Sciatic nerve (tissue), 2 donors: ENCODE measurements around the gene CRTC2. TPM values are rescaled to one million over a fixed set of nuclear protein-coding genes. Genes with fewer than 3 reads are reported as not detected.
"Not testable (repeated sequence)": the region's sequence is repeated elsewhere in the genome, so short reads cannot be mapped to it uniquely, and the experiment has no call there.

Source experiments
- ATAC-seq: fragments of 200-7000 bp; cut with Tn5 transposase; one replicate; pipeline ENCODE4 v1.9.1; 2020; ENCODE audit warnings: mild to moderate bottlenecking, moderate library complexity
- DNase-seq: peaks from one replicate; pipeline ENCODE4 v3.0.0-alpha.2; 2020; ENCODE audit warnings: low spot score
- intact Hi-C: fragments of 100-400 bp; cut with DNase I; formaldehyde crosslinking; loops from one replicate; pipeline ENCODE4 v1.14.2; 2022
- microRNA-seq: library from miRNA; unstranded; fragments of <30 nt; microRNA quantifications from one replicate; pipeline ENCODE4 v1.2.0, GENCODE V29; 2020
- total RNA-seq: library from RNA; stranded (reverse); fragmentation: NEBNext Ultra II Directional; extraction: Animal tissue kit (Norgen Biotek cat#: 25700); gene quantifications from one replicate; pipeline ENCODE4 v1.2.1, GENCODE V29; 2021
- donor health status: DM: no; HTN: no; CAD: no.
- donor health status: DM: no; HTN: no; CAD: no.

CRTC2 gene
- total RNA-seq, 1 donor from 2014 or later = 58.1 TPM

DNA sequence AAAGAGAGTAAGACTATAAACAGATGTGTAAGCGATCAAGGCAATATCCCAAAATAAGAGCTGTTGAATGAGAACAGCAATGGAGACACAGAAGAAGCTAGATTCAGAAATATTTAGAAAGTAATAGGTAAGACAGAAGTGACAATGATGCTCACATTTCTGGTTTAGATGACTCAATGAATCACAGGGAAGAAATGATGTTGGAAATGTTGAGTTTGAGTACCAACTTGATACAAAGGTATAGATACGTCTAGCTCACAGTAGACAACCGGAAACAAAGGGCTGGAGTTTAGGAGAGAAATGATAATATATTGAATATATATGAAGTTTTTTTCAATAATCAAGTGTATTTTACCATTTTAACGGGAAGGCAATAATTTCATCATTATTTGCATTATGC lies 42.1 kb downstream of the CRTC2 start:
- intact Hi-C loops = no loop called here
- ATAC-seq (no peak), DNase-seq (no peak)

DNA sequence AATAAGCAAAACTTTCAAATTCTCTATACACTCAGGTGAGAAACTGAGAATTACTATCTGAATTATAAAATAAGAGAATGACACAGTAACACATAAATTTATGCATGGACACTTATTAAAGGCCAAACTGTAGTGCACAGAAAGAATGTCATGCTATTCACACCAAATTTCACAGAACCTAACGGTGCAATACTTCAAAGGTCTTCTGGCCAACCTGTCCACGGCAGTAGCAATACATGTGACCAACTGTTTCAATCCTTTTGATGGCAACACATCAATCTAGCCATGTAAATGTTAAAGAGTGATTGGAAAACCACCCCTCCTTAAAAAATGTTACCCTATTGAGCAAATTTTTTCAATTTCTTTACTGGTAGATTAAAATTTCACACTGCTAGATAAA lies 46.1 kb downstream of the CRTC2 start:
- intact Hi-C loops = no loop called here

DNA sequence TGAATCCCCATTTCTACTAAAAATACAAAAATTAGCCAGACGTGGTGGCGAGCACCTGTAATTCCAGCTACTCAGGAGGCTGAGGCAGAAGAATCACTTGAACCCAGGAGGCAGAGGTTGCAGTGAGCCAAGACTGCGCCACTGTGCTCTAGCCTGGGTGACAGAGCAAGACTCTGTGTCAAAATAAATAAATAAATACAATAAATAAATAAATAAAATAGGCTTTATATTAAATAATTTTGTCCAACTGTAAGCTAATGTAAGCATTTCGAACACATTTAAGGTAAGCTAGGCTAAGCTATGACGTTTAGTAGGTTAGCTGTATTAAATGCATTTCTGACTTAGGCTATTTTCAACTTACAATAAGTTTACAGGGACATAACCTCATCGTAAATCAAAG lies 47.9 kb downstream of the CRTC2 start:
- DNase-seq, ATAC-seq, intact Hi-C loops: not testable (repeated sequence)

More for the DNA sequence above, 46.1 kb downstream of the CRTC2 start:
- no peak for DNase-seq
- no peak for ATAC-seq

DNA sequence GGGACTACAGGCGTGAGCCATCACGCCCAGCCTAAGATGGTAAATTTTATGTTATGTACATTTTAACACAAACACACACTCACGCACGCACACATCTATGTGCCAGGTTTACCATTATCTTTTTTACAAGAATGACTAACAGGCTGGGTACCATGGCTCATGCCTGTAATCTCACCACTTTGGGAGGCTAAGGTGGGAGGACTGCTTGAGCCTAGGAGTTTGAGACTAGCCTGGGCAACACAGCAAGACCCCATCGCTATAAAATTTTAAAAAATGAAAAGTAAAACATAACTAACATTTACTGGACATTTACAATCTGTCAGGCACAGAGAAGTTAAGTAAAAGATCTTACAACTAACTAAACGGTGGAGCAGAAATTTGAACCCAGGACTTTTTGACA lies 50.3 kb downstream of the CRTC2 start:
- no peak for ATAC-seq
- DNase-seq = no peak
- intact Hi-C loops = no loop called here

DNA sequence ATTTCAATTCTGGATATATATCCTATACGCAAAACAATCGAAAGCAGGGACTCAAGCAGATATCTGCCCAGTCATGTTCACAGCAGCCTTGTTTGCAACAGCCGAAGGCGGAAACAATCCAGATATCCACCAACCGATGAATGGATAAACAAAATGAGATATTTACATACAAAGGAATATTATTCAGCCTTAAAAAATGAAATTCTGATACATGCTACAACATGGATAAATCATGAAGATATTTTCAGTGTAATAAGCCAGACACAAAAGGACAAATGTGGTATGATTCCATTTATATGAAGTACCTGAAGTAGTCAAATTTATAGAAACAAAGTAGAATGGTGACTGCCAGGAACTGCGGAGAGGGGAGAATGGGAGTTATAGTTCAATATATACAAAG lies 51.3 kb downstream of the CRTC2 start:
- intact Hi-C loops = no loop called here
- ATAC-seq (no peak), DNase-seq (no peak)

DNA sequence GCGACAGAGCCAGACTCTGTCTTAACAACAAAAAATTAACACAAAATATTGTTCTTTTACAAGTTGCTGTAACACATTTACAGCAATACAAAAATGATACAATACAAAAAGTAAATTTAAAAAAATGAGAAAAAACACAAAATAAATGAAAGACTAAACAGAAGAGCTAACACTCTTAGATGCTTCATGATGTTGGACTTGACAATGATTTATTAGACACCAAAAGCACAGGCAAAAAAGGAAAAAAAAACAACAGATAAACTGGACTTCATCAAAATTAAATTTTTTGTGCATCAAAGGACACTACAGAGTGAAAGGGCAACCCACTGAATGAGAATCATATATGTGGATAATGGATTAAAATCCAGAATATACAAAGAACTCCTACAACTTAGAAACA lies 52.0 kb downstream of the CRTC2 start:
- intact Hi-C loops = no loop called here
- no peak for ATAC-seq

DNA sequence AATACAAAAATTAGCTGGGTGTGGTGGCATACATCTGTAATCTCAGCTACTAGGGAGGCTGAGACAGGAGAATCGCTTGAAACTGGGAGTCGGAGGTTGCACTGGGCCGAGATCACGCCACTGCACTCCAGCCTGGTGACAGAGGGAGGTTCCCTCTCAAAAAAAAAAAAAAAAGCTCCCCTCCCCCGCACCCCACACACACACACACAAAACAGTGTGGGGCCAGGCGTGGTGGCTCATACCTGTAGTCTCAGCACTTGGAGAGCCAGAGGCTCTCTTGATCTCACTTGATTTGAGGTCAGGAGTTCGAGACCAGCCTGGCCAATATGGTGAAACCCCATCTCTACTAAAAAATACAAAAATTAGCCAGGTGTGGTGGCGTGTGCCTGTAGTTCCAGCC lies 52.5 kb downstream of the CRTC2 start:
- ATAC-seq, intact Hi-C loops: not testable (repeated sequence)

More for the DNA sequence above, 52.0 kb downstream of the CRTC2 start:
- DNase-seq = no peak

DNA sequence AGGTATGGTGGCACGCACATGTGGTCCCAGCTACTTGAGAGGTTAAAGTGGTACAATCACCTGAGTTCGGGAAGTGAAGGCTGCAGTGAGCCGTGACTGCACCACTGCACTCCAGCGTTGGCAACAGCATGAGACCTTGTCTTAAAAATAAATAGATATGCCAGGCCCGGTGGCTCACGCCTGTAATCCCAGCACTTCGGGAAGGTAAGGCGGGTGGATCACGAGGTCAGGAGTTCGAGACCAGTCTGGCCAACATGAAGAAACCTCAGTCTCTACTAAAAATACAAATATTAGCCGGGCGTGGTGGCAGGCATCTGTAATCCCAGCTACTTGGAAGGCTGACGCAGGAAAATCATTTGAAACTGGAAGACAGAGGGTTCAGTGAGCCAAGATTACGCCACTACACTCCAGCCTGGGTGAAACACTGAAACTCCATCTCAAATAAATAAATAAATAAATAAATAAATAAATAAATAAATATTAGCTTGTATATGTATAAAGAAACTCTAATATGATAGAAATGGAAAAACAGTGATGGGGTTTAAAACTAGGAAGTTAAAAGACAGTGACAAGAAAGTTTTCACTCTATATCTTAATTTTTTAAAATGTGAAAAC lies 54.5 kb downstream of the CRTC2 start:
- ATAC-seq = peak; percentile 83

More for the DNA sequence above, 52.5 kb downstream of the CRTC2 start:
- DNase-seq = not testable (repeated sequence)

DNA sequence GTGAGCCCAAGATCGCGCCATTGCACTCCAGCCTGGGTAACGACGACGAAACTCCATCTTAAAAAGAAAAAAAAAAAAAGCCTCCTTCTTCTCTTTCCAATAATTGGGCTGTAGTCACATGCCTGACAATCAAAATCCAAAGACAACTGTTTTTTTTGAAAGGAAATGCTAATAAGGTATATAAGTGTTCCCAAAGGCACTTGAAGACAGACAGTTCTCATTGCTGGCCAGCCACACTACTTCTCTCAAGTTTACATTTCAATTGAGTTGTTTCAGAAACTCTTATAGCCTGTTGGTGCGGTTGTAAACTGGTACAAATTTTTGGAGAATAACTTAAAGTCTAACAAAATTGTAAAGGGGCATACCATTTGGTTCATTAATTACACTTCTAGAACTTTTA lies 58.9 kb downstream of the CRTC2 start:
- no peak for ATAC-seq

More for the DNA sequence above, 54.5 kb downstream of the CRTC2 start:
- intact Hi-C loops = no loop called here
- no peak for DNase-seq

More for the DNA sequence above, 58.9 kb downstream of the CRTC2 start:
- intact Hi-C loops = no loop called here
- no peak for DNase-seq

Small RNA genes lying within 50 kb of the gene (microRNA-seq; reads per million reads assigned to microRNA genes)
- not detected for gene MIR6737

Other genes with a start within 250 kb of the CRTC2 start
- gene INTS3, start 230.6 kb downstream of the CRTC2 start, total RNA-seq = 72.4 TPM
- gene SLC27A3, start 183.2 kb downstream of the CRTC2 start, total RNA-seq = 38.0 TPM
- 59.6 TPM for gene GATAD2B, start 35.6 kb downstream of the CRTC2 start, total RNA-seq
- gene DENND4B, start 11.9 kb downstream of the CRTC2 start, total RNA-seq = 78.9 TPM
- gene SLC39A1, start 4.9 kb upstream of the CRTC2 start, total RNA-seq = 73.9 TPM
- 11.8 TPM for gene CREB3L4, start 9.3 kb upstream of the CRTC2 start, total RNA-seq
- gene JTB, start 19.1 kb upstream of the CRTC2 start, total RNA-seq = 72.8 TPM
- gene RAB13, start 27.7 kb upstream of the CRTC2 start, total RNA-seq = 90.1 TPM
- 1,621 TPM for gene RPS27, start 32.1 kb upstream of the CRTC2 start, total RNA-seq
- 0.18 TPM for gene NUP210L, start 196.5 kb upstream of the CRTC2 start, total RNA-seq
- 229 TPM for gene TPM3, start 233.5 kb upstream of the CRTC2 start, total RNA-seq
- not detected for gene CFAP141, start 247.7 kb upstream of the CRTC2 start, total RNA-seq